Loucy (cell line): Measurements from ENCODE around the gene MFAP3.

ENCODE experiments used
- CTCF ChIP-seq: fragments of 200-600 bp; sonication (generic); conservative IDR thresholded peaks from 2 replicates; pipeline ENCODE4 v1.5.1; 2014; ENCODE audit warnings: mild to moderate bottlenecking, antibody characterized with exemption, low read length
- EZH2phosphoT487 ChIP-seq: fragments of 200-600 bp; IDR thresholded peaks from 2 replicates; pipeline ENCODE4 v1.6.1; 2018; ENCODE audit warnings: antibody characterized with exemption, mild to moderate bottlenecking, moderate library complexity, borderline replicate concordance

- TF ChIP-seq CTCF (no peak), EZH2phosphoT487 (no peak)
Measured at GRCh38 chr5:154010660-154011059, 28.1 kb upstream of the MFAP3 start.
